Fibroblast of skin of scalp (primary cell): Measurements from ENCODE around the gene ATP9A.
"Not testable (repeated sequence)": the region's sequence is repeated elsewhere in the genome, so short reads cannot be mapped to it uniquely, and the experiment has no call there.

Source experiments
- DNase-seq: peaks from one replicate; pipeline ENCODE4 v3.0.0-alpha.2; 2013

The ATP9A gene

DNA sequence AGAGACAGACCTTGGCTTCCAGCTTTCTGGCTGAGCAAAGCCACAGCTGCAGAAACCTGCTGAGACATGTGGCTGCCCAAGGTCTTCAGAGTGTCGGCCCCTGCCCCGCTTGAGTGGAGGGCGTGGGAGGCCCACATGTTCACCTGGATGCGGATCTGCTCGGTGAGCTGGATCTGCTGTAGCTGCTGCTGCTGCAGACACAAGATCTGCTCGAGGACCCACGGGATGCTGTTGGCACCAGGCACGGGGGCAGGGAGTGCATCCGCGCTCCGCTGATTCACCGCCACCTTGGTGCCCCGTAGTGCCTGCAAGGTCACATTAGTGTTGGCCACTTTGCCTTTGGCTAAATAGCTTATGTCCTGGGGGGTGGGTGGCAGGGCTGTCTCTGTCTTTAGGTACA, 23.4 kb upstream of the ATP9A start:
- no peak for DNase-seq

DNA sequence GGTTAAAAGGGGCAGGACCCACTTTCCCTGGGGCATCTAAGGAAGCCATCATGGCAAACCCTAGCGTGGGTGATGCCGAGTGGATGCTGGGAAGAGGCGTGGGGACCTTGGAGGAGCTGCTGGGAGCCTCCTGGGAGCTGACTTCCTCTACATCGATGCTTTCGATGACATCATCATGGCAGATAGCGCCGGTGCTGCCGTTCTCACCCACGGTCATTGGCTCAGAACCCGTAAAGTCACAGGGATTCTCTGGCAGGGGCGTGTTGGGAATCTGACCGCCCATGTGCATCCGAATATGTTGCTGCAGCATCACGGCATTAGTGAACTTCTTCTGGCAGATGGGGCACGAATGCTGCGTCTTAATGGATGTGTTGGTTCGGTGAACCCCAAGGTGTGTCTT, 22.1 kb upstream of the ATP9A start:
- DNase-seq, result no peak

DNA sequence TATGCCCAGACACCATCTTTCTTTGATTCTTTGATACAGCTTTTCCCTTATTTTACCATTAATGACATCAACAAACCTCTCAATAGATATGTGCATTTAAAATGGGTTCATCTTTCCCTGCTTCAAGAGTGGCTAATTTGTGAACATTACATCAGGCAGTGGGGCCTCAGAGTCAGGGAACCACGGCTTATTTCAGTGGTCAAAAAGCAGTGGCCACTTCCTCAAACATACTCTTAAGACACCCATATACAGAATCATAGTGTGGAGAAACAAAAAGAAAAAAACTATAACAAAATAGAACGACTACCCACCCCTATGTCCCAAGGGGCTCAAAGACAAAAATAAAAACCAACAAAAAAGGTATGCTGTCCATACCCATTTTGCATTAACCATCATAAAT, 21.2 kb upstream of the ATP9A start:
- DNase-seq, result no peak

DNA sequence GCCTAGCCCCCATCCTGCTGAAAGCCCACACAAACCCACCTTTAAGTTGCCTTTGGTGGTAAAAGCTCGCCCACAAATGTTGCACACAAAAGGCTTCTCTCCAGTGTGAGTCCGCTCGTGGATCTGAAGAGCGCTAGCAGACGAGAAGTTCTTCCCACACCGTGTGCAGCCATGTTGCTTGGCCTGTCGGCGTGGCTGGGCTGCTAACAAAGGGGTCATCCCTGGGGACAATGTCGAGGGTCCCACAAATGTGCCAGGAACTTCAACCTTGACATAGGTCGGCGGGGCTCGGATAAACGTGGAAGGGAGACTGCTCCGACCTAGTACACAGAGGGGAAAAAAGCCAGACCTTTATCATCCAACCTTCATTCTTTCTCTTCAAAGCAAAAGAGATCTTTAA, 20.6 kb upstream of the ATP9A start:
- no peak for DNase-seq

DNA sequence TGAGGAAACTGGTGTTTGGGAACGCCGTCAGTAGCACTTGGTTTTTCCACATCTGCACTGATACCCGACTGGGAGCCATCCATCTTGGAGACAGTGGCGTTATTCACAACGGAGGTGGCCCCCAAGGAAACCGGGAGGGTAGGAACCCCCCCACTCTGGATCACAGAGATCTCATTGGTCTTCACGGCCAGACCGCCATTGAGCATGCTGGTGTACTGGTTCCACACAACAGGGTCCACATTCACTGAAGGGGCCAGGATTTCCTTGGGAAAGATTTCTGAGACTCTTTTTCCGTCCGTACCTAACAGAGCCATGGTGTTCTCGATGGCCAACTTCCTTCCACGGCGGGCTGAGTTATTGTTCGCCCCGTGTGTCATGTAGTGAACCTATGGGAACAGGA, 16.1 kb upstream of the ATP9A start:
- no peak for DNase-seq

DNA sequence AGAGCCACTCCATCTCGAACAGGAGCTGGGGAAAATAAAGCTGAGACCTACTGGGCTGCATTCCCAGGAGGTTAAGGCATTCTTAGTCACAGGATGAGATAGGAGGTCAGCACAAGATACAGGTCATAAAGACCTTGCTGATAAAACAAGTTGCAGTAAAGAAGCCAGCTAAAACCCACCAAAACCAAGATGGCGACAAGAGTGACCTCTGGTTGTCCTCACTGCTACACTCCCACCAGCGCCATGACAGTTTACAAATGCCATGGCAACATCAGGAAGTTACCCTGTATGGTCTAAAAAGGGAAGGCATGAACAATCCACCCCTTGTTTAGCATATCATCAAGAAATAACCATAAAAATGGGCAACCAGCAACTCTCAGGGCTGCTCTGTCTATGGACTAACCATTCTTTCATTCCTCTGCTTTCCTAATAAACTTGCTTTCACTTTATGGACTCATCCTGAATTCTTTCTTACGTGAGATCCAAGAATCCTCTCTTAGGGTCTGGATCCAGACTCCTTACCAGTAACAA, 10.1 kb upstream of the ATP9A start:
- DNase-seq, result not testable (repeated sequence)

DNA sequence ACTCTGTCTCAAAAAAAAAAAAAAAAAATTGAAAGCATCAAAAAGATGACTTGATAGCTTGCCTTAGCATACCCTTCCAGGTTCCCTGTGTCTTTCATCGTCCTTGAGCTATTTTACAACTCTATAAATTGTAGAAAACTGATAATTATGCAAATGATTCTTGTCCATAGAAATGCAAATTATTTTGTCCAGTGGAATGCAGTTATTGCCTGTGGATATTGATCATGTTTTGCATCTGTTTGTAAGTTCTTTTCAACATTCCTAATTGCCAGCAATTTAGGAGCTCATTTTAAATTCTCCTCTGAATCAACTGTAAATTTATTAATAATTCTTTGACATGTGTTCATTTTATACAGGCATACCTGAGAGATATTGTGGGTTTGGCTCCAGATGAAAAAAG, 7.1 kb upstream of the ATP9A start:
- no peak for DNase-seq

DNA sequence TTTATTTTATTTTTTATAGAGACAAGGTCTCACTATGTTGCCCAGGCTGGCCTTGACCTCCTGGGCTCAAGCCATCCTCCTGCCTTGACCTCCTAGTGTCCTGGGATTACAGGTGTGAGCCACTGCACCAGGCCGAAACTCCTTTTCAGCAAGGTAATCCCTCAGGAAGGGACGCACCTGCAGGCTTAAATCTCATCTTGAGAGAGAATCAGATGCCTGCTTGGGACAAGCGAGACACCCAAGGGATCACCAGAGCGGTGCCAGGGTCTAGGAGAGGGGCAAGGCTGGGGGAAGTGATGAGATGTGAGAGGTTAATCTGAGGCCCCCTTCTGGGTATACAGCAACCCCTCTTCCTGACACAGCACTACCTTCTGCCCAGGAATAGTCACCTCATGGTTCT, 4.0 kb upstream of the ATP9A start:
- no peak for DNase-seq

DNA sequence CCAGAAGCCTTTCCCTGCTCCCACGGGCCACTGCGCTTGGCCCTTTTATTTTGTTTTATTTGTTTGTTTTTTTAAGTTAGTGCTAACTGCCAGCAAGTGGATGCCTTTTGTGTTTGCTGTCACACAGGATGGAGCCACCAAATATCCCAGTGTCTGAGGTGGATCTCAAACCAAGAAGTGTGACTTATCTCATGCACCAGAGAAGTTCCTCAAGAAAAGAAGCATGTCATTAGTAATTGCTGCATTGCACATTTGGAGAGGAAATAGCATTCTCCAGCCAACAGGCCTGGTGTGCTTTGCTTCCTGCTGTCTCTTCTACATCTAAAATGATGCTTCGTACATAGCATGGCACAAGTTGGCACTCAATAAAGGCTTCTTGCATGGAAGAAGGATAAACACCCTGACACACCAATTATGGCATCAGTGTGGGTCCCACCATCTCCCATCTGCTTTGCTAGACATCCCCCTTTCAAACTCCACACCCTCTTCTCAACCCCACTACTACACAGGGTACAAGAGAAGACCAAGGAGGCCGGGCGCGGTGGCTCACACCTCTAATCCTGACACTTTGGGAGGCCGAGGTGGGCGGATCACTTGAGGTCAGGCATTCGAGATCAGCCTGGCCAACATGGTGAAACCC, 1.9 kb upstream of the ATP9A start:
- DNase-seq, result no peak

DNA sequence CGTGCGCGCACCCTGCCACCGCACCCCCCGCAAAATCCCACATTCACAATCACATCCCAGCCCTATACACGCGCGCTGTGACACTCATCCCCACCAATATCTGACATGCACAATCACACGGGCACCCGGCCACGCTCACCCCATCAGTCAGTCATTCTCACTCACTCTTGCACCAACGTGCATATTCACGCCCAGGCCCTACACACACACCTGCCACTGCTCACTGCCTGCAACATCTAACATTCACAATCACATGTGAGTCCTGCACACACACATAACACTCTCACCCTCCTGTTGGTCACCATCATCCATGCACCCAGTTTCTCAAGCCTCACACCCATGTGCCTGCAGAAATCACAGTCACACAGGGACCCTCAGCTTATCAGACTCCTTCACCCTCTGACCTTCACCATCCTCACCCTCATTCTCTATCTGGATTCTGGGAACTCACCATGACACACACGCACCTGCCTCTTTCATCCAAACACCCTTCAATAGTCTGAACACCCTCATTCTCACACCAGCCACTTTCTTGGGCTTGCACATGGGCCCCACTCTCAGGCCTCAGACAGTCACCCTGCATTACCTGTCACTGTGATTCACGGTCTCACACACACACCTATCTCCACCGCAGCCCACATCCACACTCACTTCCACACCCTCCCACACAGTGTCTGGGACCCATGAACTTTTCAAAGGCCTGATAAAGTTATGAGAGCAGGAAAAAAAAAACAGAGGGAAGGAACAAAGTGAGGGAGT, 748 bp upstream of the ATP9A start:
- DNase-seq, result no peak

DNA sequence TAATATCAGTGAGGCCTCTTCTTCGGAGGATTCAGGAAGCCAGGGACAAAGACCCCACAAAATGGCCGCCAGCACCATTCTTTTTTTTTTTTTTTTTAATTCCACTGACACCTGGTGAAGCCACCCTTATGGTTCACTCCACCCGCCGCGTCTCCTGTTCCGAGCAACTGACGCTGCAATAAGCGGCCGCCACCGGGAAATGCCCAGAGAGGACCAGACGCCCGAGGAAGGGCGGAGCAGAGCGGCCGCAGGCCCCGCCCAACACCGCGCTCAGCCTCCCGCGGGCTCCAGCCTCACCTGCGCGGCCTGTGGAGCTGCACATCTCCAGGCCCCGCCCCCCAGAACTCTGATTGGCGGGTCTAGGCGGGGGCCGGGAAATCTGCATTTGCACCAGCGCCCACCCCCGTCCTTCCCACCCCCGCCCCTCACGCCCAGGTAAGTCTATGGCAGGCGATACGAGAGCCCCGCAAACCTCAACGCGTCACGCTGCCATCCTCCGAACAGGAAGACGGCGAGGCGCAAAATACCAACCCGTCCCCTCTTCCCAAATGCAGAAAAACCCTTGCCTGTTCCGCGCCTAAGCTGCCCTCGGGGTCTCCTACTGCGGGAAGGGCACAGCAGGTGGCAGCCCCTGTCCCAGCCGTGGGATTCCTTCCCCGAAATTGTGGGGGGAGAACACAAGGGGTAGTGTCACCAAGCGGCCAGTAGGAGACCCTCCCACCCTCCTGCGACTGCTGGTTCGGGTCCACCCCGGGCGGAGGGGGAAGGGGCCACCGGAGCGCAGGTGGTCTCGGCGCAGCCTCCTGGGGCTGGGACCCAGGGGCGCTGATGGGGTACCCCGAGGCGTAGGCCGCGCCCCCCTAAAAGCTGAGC, 960 bp downstream of the ATP9A start:
- DNase-seq, result peak; percentile 30

DNA sequence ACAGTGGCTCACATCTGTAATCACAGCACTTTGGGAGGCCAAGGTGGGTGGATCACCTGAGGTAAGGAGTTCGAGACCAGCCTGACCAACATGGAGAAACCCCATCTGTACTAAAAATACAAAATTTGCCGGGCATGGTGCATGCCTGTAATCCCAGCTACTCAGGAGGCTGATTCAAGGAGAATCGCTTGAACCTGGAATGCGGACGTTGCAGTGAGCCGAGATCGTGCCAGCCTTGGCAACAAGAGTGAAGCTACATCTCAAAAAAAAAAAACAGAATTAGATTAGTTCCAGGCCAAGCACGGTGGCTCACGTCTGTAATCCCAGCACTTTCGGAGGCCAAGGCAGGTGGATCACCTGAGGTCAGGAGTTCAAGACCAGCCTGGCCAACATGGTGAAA, 2.8 kb downstream of the ATP9A start:
- not testable (repeated sequence) for DNase-seq

DNA sequence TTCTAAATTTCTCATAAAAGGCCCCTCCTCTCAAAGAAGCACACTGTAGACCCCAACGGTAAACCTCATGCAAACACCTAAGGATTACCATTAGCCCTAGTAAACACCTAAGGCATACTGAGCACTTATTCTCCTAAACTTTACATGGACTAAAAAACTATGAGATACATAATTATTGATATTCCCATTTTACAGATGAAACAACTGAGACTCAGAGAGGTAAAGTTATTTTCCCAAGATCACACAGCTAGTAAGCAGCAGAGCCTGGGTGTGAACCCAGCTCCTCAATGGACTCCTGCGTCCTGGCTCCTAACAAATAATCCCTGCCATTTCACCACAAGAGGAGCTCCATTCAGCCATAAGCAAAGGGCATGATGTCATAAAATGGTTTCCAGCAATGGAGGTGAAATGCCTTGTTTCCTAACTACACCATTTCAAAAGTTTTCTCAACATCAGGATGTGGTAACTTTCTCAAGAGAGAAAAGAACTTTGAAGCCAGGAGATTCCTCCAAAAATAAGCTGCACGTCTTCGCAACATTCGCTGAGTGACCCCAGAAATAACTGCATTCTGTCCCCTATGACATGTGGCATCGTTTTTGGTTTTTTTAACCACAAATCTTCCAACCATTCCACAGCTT, 4.1 kb downstream of the ATP9A start:
- DNase-seq, result no peak

DNA sequence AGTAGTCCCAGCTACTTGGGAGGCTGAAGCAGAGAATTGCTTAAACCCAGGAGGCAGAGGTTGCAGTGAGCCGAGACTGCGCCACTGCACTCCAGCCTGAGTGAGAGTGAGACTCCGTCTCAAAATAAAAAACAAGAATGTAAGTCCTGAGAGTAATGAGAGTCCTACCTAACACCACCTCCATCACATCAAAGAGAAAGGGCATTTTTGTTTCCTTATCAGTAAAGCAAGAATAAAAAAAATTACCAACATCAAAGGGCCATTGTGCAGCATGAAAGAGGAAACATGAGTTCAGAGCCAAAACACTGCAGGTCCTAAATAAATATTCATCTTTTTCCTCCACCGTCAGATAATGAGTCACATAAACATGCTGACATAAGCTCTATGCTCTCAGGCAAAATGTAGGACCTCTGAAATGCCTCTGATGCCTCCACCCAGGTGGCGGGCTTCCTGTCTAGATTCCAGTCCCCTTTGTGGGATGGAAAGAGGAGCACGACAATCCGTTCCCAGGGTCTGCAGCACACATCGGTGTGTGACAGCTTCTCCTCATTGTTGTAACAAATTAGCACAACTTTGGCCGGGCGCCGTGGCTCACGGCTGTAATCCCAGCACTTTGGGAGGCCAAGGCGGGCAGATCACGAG, 7.2 kb downstream of the ATP9A start:
- DNase-seq, result peak; percentile 36

DNA sequence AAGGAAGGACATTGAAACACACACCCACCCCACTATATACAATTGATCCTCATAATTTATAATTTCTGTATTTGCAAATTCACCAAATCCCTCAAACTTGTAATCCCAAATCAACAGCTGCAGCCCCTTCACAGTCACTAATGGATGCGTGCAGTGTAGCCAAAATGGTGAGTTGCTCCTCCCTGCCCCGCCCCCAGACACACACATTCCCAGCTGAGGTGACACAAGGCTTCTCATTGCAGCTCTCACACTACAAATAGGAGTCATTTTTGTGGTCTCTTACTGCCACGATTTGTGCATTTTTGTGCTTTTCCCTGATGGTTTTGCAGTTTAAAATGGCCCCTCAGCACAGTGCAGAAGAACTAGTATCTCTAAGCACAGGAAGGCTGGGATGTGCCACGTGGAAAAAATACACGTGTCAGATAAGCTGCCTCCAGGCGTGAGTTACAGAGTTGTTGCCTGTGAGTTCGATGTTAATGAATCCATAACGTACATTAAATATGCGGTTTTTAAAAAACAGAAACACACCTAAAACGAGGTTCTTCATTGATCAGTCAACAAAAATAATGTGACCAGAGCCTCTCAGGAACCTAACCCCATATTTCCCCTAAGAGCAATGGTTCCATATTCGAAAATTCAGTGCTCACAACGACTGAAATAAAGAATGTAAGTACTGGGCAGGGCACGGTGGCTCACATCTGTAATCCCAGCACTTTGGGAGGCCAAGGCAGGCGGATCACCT, 8.2 kb downstream of the ATP9A start:
- peak; percentile 72 for DNase-seq

DNA sequence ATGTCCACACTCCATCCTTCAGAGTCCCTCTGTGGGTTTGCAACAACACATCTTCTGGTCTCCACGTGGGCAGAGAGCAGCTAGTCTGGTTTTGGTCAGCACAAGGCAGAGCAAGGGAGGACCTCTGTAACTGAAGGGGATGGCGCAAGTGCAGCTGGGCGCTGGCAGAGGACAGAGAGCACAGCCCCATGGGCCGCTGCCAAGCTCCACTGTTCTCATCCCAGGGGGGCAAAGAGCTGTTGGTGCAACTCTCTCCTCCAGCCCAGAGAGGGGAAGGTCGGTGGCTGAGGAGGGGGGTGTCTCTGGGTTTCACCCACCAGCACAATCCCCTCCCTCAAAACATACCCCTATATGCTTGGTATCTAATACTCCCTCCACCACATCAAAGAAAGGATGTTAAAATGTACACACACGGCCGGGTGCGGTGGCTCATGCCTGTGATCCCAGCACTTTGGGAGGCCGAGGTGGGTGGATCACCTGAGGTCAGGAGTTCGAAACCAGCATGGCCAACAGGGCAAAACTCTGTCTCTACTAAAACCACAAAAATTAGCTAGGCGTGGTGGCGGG, 9.1 kb downstream of the ATP9A start:
- DNase-seq, result no peak

DNA sequence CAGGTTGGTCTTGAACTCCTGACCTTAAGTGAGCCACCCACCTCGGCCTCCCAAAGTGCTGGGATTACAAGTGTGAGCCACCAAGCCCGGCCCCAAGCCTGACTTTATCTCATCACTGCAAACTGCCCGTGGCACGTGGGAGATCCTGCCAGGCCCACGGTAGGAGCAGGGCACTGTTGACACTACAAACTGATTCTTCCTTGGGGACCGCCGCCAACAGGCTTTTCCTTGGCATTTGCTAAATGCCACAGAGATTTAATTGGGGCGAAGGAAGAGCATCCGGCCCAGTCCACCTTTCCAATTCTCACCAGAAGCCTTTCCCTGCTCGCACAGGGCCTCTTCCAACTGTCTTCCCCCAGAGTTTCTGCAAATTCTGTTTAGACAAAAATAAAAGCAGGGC, 11.0 kb downstream of the ATP9A start:
- no peak for DNase-seq

DNA sequence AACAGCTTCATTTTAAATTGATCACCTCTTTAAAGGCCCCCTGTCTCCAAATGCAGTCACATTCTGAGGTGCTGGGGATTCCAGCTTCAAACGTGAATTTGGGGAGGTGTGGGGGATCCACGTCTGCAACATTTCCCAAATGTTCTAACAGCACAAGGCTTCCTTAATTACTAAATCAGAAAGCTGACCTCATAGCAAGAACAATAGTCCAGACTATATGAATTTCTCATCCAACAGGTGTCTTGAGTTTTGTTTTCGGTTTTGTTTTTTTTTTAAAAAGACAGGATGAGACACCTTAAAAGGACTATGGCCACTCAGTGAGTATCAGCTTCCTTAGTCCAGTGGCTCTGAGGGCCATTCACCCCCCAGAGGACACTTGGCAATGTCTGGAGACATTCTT, 11.5 kb downstream of the ATP9A start:
- no peak for DNase-seq

DNA sequence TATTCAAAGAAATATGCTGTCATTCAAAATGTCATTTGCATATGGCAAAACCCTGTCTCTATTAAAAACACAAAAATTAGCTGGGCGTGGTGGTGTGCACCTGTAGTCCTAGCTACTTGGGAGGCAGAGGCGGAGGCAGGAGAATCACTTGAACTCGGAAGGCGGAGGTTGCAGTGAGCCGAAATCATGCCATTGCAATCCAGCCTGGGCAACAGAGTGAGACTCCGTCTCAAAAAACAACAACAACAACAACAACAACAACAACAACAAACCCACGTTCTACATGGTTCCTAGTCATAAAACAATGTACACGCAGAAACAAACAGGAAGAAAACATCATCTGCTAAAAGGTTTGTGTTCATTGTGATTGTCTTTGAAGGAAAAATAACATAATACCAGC, 15.0 kb downstream of the ATP9A start:
- not testable (repeated sequence) for DNase-seq

DNA sequence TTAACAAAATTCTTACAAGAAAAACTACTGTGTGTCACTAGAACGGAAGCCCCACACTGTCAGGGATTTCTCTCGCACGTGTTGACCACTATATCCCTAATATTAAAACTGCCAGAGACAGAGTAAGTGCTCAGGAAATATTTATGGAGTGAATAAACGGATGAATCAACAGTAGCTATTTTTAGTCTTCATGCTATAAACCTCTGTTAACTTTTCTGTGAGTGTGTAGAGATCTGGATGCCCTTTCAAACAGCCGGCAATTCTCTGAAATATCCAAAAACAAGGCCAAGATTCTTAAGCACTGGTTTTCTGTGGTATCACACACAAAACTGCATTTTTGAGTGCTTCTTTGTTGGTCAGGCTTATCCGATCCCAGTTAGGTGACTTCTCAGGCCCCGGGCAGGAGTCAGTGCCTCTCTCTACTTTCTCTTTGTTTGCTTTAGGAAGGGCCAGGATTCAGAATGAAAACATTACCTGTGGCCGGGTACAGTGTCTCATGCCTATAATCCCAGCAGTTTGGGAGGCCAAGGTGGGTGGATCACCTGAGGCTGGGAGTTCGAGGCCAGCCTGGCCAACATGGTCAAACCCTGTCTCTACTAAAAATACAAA, 15.7 kb downstream of the ATP9A start:
- peak; percentile 90 for DNase-seq
